GM23338 (cell line): ENCODE results near the gene CD63. TPM values are rescaled to one million over a fixed set of nuclear protein-coding genes. Genes with fewer than 3 reads are reported as not detected.

Source experiments
- ATAC-seq: fragments of 200-7000 bp; cut with Tn5 transposase; 3 replicates; pipeline ENCODE4 v1.9.1; 2020
- DNase-seq: peaks from one replicate; pipeline ENCODE4 v3.0.0-alpha.2; 2015; ENCODE audit warnings: low spot score
- H2AFZ ChIP-seq: fragments of 200-600 bp; sonication (generic); 2 replicates; pipeline ENCODE4 v1.8.0; 2016; ENCODE audit warnings: antibody characterized with exemption, mild to moderate bottlenecking, moderate library complexity
- H3F3A ChIP-seq: fragments of 200-600 bp; sonication (generic); replicated peaks from 2 replicates; pipeline ENCODE4 v1.8.0; 2017; ENCODE audit warnings: antibody characterized with exemption, mixed run types, low read depth
- H3K27ac ChIP-seq: fragments of 200-600 bp; sonication (generic); 2 replicates; pipeline ENCODE4 v1.6.1; 2016; ENCODE audit warnings: low read depth
- H3K27me3 ChIP-seq: fragments of 200-600 bp; sonication (generic); 2 replicates; pipeline ENCODE4 v1.8.0; 2016; ENCODE audit warnings: mild to moderate bottlenecking, mixed run types, moderate library complexity; ENCODE audit not compliant: insufficient read depth
- H3K36me3 ChIP-seq: fragments of 200-600 bp; sonication (generic); 2 replicates; pipeline ENCODE4 v1.8.0; 2016; ENCODE audit warnings: mild to moderate bottlenecking; ENCODE audit not compliant: insufficient read depth
- H3K4me1 ChIP-seq: fragments of 200-600 bp; sonication (generic); 2 replicates; pipeline ENCODE4 v1.8.0; 2016; ENCODE audit warnings: mild to moderate bottlenecking, moderate library complexity; ENCODE audit not compliant: insufficient read depth
- H3K4me2 ChIP-seq: fragments of 200-600 bp; sonication (generic); 2 replicates; pipeline ENCODE4 v1.7.1; 2017; ENCODE audit warnings: mixed run types
- H3K4me3 ChIP-seq: fragments of 200-600 bp; sonication (generic); 2 replicates; pipeline ENCODE4 v1.6.1; 2016; ENCODE audit warnings: mixed run types
- H3K79me2 ChIP-seq: fragments of 200-600 bp; sonication (generic); replicated peaks from 2 replicates; pipeline ENCODE4 v1.8.0; 2017; ENCODE audit warnings: mild to moderate bottlenecking; ENCODE audit not compliant: insufficient read depth
- H3K9me2 ChIP-seq: fragments of 200-600 bp; sonication (generic); 2 replicates; pipeline ENCODE4 v1.8.0; 2017; ENCODE audit not compliant: insufficient read depth
- H4K20me1 ChIP-seq: fragments of 200-600 bp; sonication (generic); replicated peaks from 2 replicates; pipeline ENCODE4 v1.8.0; 2017; ENCODE audit warnings: mild to moderate bottlenecking; ENCODE audit not compliant: insufficient read depth
- H3K27ac Mint-ChIP-seq: 2 replicates; pipeline ENCODE4 v1.8.0; 2020; ENCODE audit warnings: inconsistent platforms, mild to moderate bottlenecking, moderate library complexity, mixed read lengths
- H3K27me3 Mint-ChIP-seq: 3 replicates; pipeline ENCODE4 v1.8.0; 2022; ENCODE audit warnings: low read depth, mild to moderate bottlenecking, moderate library complexity, mixed read lengths, inconsistent platforms; ENCODE audit not compliant: insufficient read depth, poor library complexity
- H3K36me3 Mint-ChIP-seq: 3 replicates; pipeline ENCODE4 v1.8.0; 2021; ENCODE audit warnings: low read depth, mild to moderate bottlenecking, inconsistent platforms, moderate library complexity, mixed read lengths
- H3K4me1 Mint-ChIP-seq: 3 replicates; pipeline ENCODE4 v1.8.0; 2020; ENCODE audit warnings: mild to moderate bottlenecking, inconsistent platforms, mixed read lengths
- H3K4me3 Mint-ChIP-seq: 3 replicates; pipeline ENCODE4 v1.8.0; 2021; ENCODE audit warnings: moderate library complexity, mild to moderate bottlenecking, inconsistent platforms, mixed read lengths
- H3K9me3 Mint-ChIP-seq: 3 replicates; pipeline ENCODE4 v1.8.0; 2020; ENCODE audit warnings: moderate library complexity, mild to moderate bottlenecking, inconsistent platforms, mixed read lengths
- CREB1 ChIP-seq: fragments of 250-450 bp; sonication (Bioruptor Pico); IDR thresholded peaks from 2 replicates; pipeline ENCODE4 v1.5.0; 2020; ENCODE audit warnings: low read depth, mild to moderate bottlenecking, moderate library complexity
- EZH2 ChIP-seq: fragments of 200-600 bp; sonication (generic); IDR thresholded peaks from one replicate; pipeline ENCODE4 v1.8.0; 2017; ENCODE audit warnings: antibody characterized with exemption, mild to moderate bottlenecking, low read depth; ENCODE audit not compliant: unreplicated experiment
- EZH2phosphoT487 ChIP-seq: fragments of 200-600 bp; sonication (generic); IDR thresholded peaks from one replicate; pipeline ENCODE4 v1.8.1; 2018; ENCODE audit warnings: antibody characterized with exemption; ENCODE audit not compliant: unreplicated experiment
- JUNB ChIP-seq: IDR thresholded peaks from one replicate; pipeline ENCODE4 v1.6.1; 2016; ENCODE audit warnings: antibody characterized with exemption; ENCODE audit not compliant: unreplicated experiment
- NANOG ChIP-seq: IDR thresholded peaks from 2 replicates; pipeline ENCODE4 v1.6.1; 2016; ENCODE audit warnings: antibody characterized with exemption, borderline replicate concordance
- POLR2AphosphoS5 ChIP-seq: IDR thresholded peaks from 2 replicates; pipeline ENCODE4 v1.6.1; 2016; ENCODE audit warnings: antibody characterized with exemption, low read depth
- STAT1 ChIP-seq: IDR thresholded peaks from one replicate; pipeline ENCODE4 v1.6.1; 2016; ENCODE audit warnings: antibody characterized with exemption; ENCODE audit not compliant: unreplicated experiment
- ZNF114 ChIP-seq: fragments of 250-450 bp; sonication (Bioruptor Pico); IDR thresholded peaks from 2 replicates; pipeline ENCODE4 v1.5.0; 2020; ENCODE audit warnings: mild to moderate bottlenecking, moderate library complexity
- ZNF331 ChIP-seq: fragments of 250-450 bp; sonication (Bioruptor Pico); IDR thresholded peaks from 2 replicates; pipeline ENCODE4 v1.5.0; 2020; ENCODE audit warnings: low read depth, mild to moderate bottlenecking, moderate library complexity
- ZNF462 ChIP-seq: fragments of 250-450 bp; sonication (Bioruptor Pico); IDR thresholded peaks from 2 replicates; pipeline ENCODE4 v1.5.0; 2020; ENCODE audit warnings: mild to moderate bottlenecking, moderate library complexity
- polyA plus RNA-seq: library from polyadenylated mRNA; unstranded; fragments of >200 nt; fragmentation: Nextera tagmentation; extraction: Ambion mirVana; gene quantifications from 2 replicates; pipeline ENCODE4 v1.2.1, GENCODE V29; 2016
- total RNA-seq: library from RNA; depleted of rRNA; stranded (reverse); fragments of >200 nt; shearing (Covaris generic); gene quantifications from 2 replicates; pipeline ENCODE4 v1.2.3, GENCODE V29; 2014
- TF ChIP-seq, protein P1 (sequence below): IDR thresholded peaks from one replicate; pipeline ENCODE4 v1.6.1; 2018; ENCODE audit warnings: antibody characterized with exemption; ENCODE audit not compliant: unreplicated experiment
- TF ChIP-seq, protein P2 (sequence below): IDR thresholded peaks from 2 replicates; pipeline ENCODE4 v1.6.1; 2016; ENCODE audit warnings: antibody characterized with exemption
- TF ChIP-seq, protein P3 (sequence below), 2 experiments: fragments of 200-600 bp in 1 of 2; sonication (generic) in 1 of 2; conservative IDR thresholded peaks; 2 replicates each; pipeline versions ENCODE4 v1.5.1 to v1.6.1; 2016 to 2017; ENCODE audit warnings: antibody characterized with exemption in 2 of 2, low read depth in 2 of 2, mild to moderate bottlenecking in 2 of 2, moderate library complexity in 1 of 2

CD63 gene
- total and polyA plus RNA-seq, 2 experiments from 2014 or later: 294 to 685 TPM

- peaks cover 2% of the 10 kb centered on the region; the same call in 1 of the 3 replicates for H3K4me1 Mint-ChIP-seq
- H3K27ac Mint-ChIP-seq: no peak overlapping the region
- Histone ChIP-seq H3K4me3 (no peak overlapping the region), H4K20me1 (no peaks in the 10 kb centered on the region), H3K79me2 (no peaks in the 10 kb centered on the region), H3K27me3 (no peaks in the 10 kb centered on the region), H3K4me2 (no peak overlapping the region), H2AFZ (no peak overlapping the region), H3F3A (no peaks in the 10 kb centered on the region), H3K4me1 (no peaks in the 10 kb centered on the region), H3K9me2 (no peaks in the 10 kb centered on the region), H3K36me3 (no peaks in the 10 kb centered on the region), H3K27ac (no peak overlapping the region)
- DNase-seq (no peak), ATAC-seq (no peak)
- peaks cover 11% of the 10 kb centered on the region for H3K27me3 Mint-ChIP-seq
- H3K36me3 Mint-ChIP-seq: peaks cover 31% of the 10 kb centered on the region
- TF ChIP-seq, protein P1, sequence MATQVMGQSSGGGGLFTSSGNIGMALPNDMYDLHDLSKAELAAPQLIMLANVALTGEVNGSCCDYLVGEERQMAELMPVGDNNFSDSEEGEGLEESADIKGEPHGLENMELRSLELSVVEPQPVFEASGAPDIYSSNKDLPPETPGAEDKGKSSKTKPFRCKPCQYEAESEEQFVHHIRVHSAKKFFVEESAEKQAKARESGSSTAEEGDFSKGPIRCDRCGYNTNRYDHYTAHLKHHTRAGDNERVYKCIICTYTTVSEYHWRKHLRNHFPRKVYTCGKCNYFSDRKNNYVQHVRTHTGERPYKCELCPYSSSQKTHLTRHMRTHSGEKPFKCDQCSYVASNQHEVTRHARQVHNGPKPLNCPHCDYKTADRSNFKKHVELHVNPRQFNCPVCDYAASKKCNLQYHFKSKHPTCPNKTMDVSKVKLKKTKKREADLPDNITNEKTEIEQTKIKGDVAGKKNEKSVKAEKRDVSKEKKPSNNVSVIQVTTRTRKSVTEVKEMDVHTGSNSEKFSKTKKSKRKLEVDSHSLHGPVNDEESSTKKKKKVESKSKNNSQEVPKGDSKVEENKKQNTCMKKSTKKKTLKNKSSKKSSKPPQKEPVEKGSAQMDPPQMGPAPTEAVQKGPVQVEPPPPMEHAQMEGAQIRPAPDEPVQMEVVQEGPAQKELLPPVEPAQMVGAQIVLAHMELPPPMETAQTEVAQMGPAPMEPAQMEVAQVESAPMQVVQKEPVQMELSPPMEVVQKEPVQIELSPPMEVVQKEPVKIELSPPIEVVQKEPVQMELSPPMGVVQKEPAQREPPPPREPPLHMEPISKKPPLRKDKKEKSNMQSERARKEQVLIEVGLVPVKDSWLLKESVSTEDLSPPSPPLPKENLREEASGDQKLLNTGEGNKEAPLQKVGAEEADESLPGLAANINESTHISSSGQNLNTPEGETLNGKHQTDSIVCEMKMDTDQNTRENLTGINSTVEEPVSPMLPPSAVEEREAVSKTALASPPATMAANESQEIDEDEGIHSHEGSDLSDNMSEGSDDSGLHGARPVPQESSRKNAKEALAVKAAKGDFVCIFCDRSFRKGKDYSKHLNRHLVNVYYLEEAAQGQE: no peak
- no peak for TF ChIP-seq CREB1 (CRISPR knock-in tag)
- no peak for TF ChIP-seq POLR2AphosphoS5
- TF ChIP-seq ZNF114: no peak
- no peak for TF ChIP-seq EZH2
- TF ChIP-seq NANOG: no peak
- TF ChIP-seq, protein P2, sequence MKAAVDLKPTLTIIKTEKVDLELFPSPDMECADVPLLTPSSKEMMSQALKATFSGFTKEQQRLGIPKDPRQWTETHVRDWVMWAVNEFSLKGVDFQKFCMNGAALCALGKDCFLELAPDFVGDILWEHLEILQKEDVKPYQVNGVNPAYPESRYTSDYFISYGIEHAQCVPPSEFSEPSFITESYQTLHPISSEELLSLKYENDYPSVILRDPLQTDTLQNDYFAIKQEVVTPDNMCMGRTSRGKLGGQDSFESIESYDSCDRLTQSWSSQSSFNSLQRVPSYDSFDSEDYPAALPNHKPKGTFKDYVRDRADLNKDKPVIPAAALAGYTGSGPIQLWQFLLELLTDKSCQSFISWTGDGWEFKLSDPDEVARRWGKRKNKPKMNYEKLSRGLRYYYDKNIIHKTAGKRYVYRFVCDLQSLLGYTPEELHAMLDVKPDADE: no peak
- no peak for TF ChIP-seq ZNF462 (CRISPR knock-in tag)
- TF ChIP-seq, protein P3, sequence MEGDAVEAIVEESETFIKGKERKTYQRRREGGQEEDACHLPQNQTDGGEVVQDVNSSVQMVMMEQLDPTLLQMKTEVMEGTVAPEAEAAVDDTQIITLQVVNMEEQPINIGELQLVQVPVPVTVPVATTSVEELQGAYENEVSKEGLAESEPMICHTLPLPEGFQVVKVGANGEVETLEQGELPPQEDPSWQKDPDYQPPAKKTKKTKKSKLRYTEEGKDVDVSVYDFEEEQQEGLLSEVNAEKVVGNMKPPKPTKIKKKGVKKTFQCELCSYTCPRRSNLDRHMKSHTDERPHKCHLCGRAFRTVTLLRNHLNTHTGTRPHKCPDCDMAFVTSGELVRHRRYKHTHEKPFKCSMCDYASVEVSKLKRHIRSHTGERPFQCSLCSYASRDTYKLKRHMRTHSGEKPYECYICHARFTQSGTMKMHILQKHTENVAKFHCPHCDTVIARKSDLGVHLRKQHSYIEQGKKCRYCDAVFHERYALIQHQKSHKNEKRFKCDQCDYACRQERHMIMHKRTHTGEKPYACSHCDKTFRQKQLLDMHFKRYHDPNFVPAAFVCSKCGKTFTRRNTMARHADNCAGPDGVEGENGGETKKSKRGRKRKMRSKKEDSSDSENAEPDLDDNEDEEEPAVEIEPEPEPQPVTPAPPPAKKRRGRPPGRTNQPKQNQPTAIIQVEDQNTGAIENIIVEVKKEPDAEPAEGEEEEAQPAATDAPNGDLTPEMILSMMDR (conservative IDR thresholded peaks at IDR 0.05; ENCODE audit: low read depth in 2 of 2): no peak
- no peak for TF ChIP-seq JUNB
- no peak for TF ChIP-seq EZH2phosphoT487
- no peak for TF ChIP-seq ZNF331
- TF ChIP-seq STAT1: no peak
- no peaks in the 10 kb centered on the region for H3K9me3 Mint-ChIP-seq
- H3K4me3 Mint-ChIP-seq: no peak overlapping the region
Observed at GRCh38 chr12:55695349-55695748, 33.5 kb downstream of the CD63 start.
